ENCODE measurements around the gene PLPP6.

The PLPP6 gene

DNA sequence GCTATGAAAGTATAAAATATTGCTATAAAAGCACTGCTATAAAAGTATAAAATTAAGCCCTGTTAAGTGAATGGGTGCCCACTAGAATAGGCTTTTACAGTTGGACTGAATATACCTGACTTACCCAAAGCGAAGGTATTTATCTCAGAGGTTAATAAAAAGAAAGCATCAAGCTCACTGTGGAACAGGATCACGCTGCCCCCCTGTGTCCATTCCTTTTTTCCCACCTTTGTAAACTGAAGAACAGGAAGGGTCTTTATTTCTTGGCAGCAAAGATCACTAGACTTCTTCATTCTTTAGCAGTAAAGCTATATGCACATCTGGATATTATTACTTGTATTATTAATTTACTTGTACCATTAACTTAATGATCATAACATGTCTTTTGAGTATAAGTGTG is 22.1 kb upstream of the PLPP6 start:
- Histone ChIP-seq H3K4me3 (ENCODE audit: insufficient read depth in 1 of 2, low read depth in 1 of 2, low read length in 2 of 2) (no peak overlapping the region), H3K27ac (ENCODE audit: low read length, poor library complexity, severe bottlenecking) (no peak overlapping the region), H4K8ac (ENCODE audit: low read length) (no peak overlapping the region), H3K4ac (ENCODE audit: low read depth in 1 of 2, low read length in 2 of 2) (no peak overlapping the region), H3K9me3 (ENCODE audit: control insufficient read depth, low read length) (no peaks in the 10 kb centered on the region), H4K91ac (ENCODE audit: low read length) (no peak overlapping the region), H3K14ac (ENCODE audit: low read length in 2 of 2) (no peak overlapping the region), H2BK15ac (ENCODE audit: low read depth, poor library complexity, severe bottlenecking) (no peak overlapping the region), H3K9ac (ENCODE audit: low read length) (no peak overlapping the region), H3K27me3 (ENCODE audit: control insufficient read depth in 1 of 2, insufficient read depth in 1 of 2, low read length in 2 of 2) (no peaks in the 10 kb centered on the region), H2AK5ac (ENCODE audit: low read length, severe bottlenecking) (no peak overlapping the region), H3K23ac (ENCODE audit: low read length in 2 of 2) (no peak overlapping the region), H2BK120ac (ENCODE audit: low read depth, low read length) (no peak overlapping the region), H3K4me2 (ENCODE audit: low read length, poor library complexity, severe bottlenecking) (no peak overlapping the region), H3K79me1 (replicated peaks; ENCODE audit: low read length, poor library complexity, severe bottlenecking) (no peaks in the 10 kb centered on the region), H2BK5ac (ENCODE audit: low read depth, low read length, poor library complexity, severe bottlenecking) (no peak overlapping the region), H3K18ac (ENCODE audit: low read depth in 1 of 2, low read length in 2 of 2) (no peak overlapping the region), H2AFZ (ENCODE audit: low read depth, low read length) (no peak overlapping the region), H2BK12ac (ENCODE audit: low read length in 2 of 2) (no peak overlapping the region), H3K36me3 (ENCODE audit: control insufficient read depth in 1 of 2, insufficient read depth in 2 of 2, low read depth in 1 of 2, low read length in 2 of 2) (no peaks in the 10 kb centered on the region), H3K4me1 (ENCODE audit: control insufficient read depth, insufficient read depth, low read depth, low read length) (peaks cover 2% of the 10 kb centered on the region)
- peak; percentile 22 for DNase-seq
- WGBS, result 54% methylated on average over 2 of the region's 2 CpGs

- Histone ChIP-seq H3K27me3 (ENCODE audit: control insufficient read depth in 1 of 2, insufficient read depth in 1 of 2, low read length in 2 of 2) (no peaks in the 10 kb centered on the region), H3K4me3 (ENCODE audit: insufficient read depth in 1 of 2, low read depth in 1 of 2, low read length in 2 of 2) (no peak overlapping the region), H2AFZ (ENCODE audit: low read depth, low read length) (no peak overlapping the region), H3K79me1 (replicated peaks; ENCODE audit: low read length, poor library complexity, severe bottlenecking) (no peaks in the 10 kb centered on the region), H2BK15ac (ENCODE audit: low read depth, poor library complexity, severe bottlenecking) (no peak overlapping the region), H3K4ac (ENCODE audit: low read depth in 1 of 2, low read length in 2 of 2) (no peak overlapping the region), H2AK5ac (ENCODE audit: low read length, severe bottlenecking) (no peak overlapping the region), H3K18ac (ENCODE audit: low read depth in 1 of 2, low read length in 2 of 2) (no peak overlapping the region), H3K14ac (ENCODE audit: low read length in 2 of 2) (no peak overlapping the region), H3K4me2 (ENCODE audit: low read length, poor library complexity, severe bottlenecking) (no peak overlapping the region), H4K8ac (ENCODE audit: low read length) (no peak overlapping the region), H2BK120ac (ENCODE audit: low read depth, low read length) (no peak overlapping the region), H3K23ac (ENCODE audit: low read length in 2 of 2) (no peak overlapping the region), H2BK5ac (ENCODE audit: low read depth, low read length, poor library complexity, severe bottlenecking) (no peak overlapping the region), H3K9ac (ENCODE audit: low read length) (no peak overlapping the region), H3K9me3 (ENCODE audit: control insufficient read depth, low read length) (no peaks in the 10 kb centered on the region), H2BK12ac (ENCODE audit: low read length in 2 of 2) (no peak overlapping the region), H4K91ac (ENCODE audit: low read length) (no peak overlapping the region), H3K36me3 (ENCODE audit: control insufficient read depth in 1 of 2, insufficient read depth in 2 of 2, low read depth in 1 of 2, low read length in 2 of 2) (no peaks in the 10 kb centered on the region), H3K4me1 (ENCODE audit: control insufficient read depth, insufficient read depth, low read depth, low read length) (no peaks in the 10 kb centered on the region), H3K27ac (ENCODE audit: low read length, poor library complexity, severe bottlenecking) (no peak overlapping the region)
- WGBS, result 100% methylated on average over 2 of the region's 2 CpGs
- no peak for DNase-seq
Observed at GRCh38 chr9:4642351-4642750, 19.7 kb upstream of the PLPP6 start.

DNA sequence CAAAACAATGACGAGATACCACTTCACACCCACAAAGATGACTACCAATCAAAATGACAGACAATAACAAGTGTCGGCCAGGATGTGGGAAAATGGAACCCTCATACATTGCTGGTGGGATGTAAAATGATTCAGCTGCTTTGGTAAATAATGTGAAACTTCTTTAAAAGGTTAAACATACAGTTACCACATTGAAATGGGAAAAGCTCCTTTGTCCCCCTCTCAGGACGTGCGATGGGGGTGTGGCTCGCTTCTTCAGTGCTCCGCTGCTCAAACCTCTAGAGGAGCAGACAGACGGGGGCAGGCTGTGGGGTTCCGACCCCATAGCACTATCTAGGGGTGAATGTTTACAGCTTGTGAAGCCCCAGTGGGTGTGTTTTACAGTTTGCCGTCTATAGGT is 8.0 kb upstream of the PLPP6 start:
- H3K9me3 ChIP-seq (ENCODE audit: control insufficient read depth, low read length), result no peaks in the 10 kb centered on the region
- H4K91ac ChIP-seq (ENCODE audit: low read length), result no peak overlapping the region
- no peaks in the 10 kb centered on the region for H3K4me1 ChIP-seq (ENCODE audit: control insufficient read depth, insufficient read depth, low read depth, low read length)
- H4K8ac ChIP-seq (ENCODE audit: low read length), result no peak overlapping the region
- no peak overlapping the region for H3K18ac ChIP-seq (ENCODE audit: low read depth in 1 of 2, low read length in 2 of 2)
- no peak for DNase-seq
- WGBS, result 90% methylated on average over 8 of the region's 9 CpGs
- H2BK12ac ChIP-seq (ENCODE audit: low read length in 2 of 2), result no peak overlapping the region
- H2AK5ac ChIP-seq (ENCODE audit: low read length, severe bottlenecking), result no peak overlapping the region
- H3K4me3 ChIP-seq (ENCODE audit: insufficient read depth in 1 of 2, low read depth in 1 of 2, low read length in 2 of 2), result no peak overlapping the region
- H2BK15ac ChIP-seq (ENCODE audit: low read depth, poor library complexity, severe bottlenecking), result no peak overlapping the region
- no peak overlapping the region for H2BK120ac ChIP-seq (ENCODE audit: low read depth, low read length)
- H3K27ac ChIP-seq (ENCODE audit: low read length, poor library complexity, severe bottlenecking), result no peak overlapping the region
- H3K14ac ChIP-seq (ENCODE audit: low read length in 2 of 2), result no peak overlapping the region
- no peak overlapping the region for H3K4ac ChIP-seq (ENCODE audit: low read depth in 1 of 2, low read length in 2 of 2)
- H2AFZ ChIP-seq (ENCODE audit: low read depth, low read length), result no peak overlapping the region
- H3K4me2 ChIP-seq (ENCODE audit: low read length, poor library complexity, severe bottlenecking), result no peak overlapping the region
- no peaks in the 10 kb centered on the region for H3K79me1 ChIP-seq (replicated peaks; ENCODE audit: low read length, poor library complexity, severe bottlenecking)
- no peak overlapping the region for H3K23ac ChIP-seq (ENCODE audit: low read length in 2 of 2)
- peaks cover 0 to 6% of the 10 kb centered on the region in 2 experiments for H3K36me3 ChIP-seq (ENCODE audit: control insufficient read depth in 1 of 2, insufficient read depth in 2 of 2, low read depth in 1 of 2, low read length in 2 of 2)
- no peak overlapping the region for H3K9ac ChIP-seq (ENCODE audit: low read length)
- no peak overlapping the region for H2BK5ac ChIP-seq (ENCODE audit: low read depth, low read length, poor library complexity, severe bottlenecking)
- H3K27me3 ChIP-seq (ENCODE audit: control insufficient read depth in 1 of 2, insufficient read depth in 1 of 2, low read length in 2 of 2), result no peaks in the 10 kb centered on the region

DNA sequence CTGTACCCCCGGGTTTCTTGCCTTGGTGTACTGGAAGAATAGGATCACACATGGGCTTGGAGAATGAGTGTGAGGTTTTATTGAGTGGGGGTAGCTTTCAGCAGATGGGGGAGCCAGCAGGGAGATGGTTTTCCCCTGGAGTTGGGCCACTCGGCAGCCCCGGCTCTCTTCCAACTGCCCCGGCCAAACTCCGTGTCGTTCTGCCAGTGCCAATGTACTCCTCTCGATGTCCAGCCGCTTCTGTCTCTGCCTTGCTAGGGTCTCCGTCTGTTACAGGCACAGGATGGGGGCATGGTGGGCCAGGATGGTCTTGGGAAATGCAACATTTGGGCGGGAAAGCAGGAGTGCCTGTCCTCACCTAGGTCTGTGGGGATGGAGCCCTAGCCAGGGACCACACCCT is 7.6 kb upstream of the PLPP6 start:
- no peaks in the 10 kb centered on the region for H3K27me3 ChIP-seq (ENCODE audit: control insufficient read depth in 1 of 2, insufficient read depth in 1 of 2, low read length in 2 of 2)
- 83% methylated on average over 10 of the region's 10 CpGs for WGBS
- H2AFZ ChIP-seq (ENCODE audit: low read depth, low read length), result no peak overlapping the region
- no peak overlapping the region for H2BK12ac ChIP-seq (ENCODE audit: low read length in 2 of 2)
- no peak overlapping the region for H2AK5ac ChIP-seq (ENCODE audit: low read length, severe bottlenecking)
- no peaks in the 10 kb centered on the region for H3K79me1 ChIP-seq (replicated peaks; ENCODE audit: low read length, poor library complexity, severe bottlenecking)
- peaks cover 0 to 6% of the 10 kb centered on the region in 2 experiments for H3K36me3 ChIP-seq (ENCODE audit: control insufficient read depth in 1 of 2, insufficient read depth in 2 of 2, low read depth in 1 of 2, low read length in 2 of 2)
- no peak overlapping the region for H3K27ac ChIP-seq (ENCODE audit: low read length, poor library complexity, severe bottlenecking)
- H3K18ac ChIP-seq (ENCODE audit: low read depth in 1 of 2, low read length in 2 of 2), result no peak overlapping the region
- H3K4me2 ChIP-seq (ENCODE audit: low read length, poor library complexity, severe bottlenecking), result no peak overlapping the region
- H4K91ac ChIP-seq (ENCODE audit: low read length), result no peak overlapping the region
- no peak overlapping the region for H3K9ac ChIP-seq (ENCODE audit: low read length)
- no peaks in the 10 kb centered on the region for H3K4me1 ChIP-seq (ENCODE audit: control insufficient read depth, insufficient read depth, low read depth, low read length)
- no peak overlapping the region for H3K4ac ChIP-seq (ENCODE audit: low read depth in 1 of 2, low read length in 2 of 2)
- H4K8ac ChIP-seq (ENCODE audit: low read length), result no peak overlapping the region
- H3K14ac ChIP-seq (ENCODE audit: low read length in 2 of 2), result no peak overlapping the region
- H3K9me3 ChIP-seq (ENCODE audit: control insufficient read depth, low read length), result no peaks in the 10 kb centered on the region
- H3K4me3 ChIP-seq (ENCODE audit: insufficient read depth in 1 of 2, low read depth in 1 of 2, low read length in 2 of 2), result no peak overlapping the region
- H2BK5ac ChIP-seq (ENCODE audit: low read depth, low read length, poor library complexity, severe bottlenecking), result no peak overlapping the region
- no peak overlapping the region for H2BK120ac ChIP-seq (ENCODE audit: low read depth, low read length)
- no peak overlapping the region for H2BK15ac ChIP-seq (ENCODE audit: low read depth, poor library complexity, severe bottlenecking)
- H3K23ac ChIP-seq (ENCODE audit: low read length in 2 of 2), result no peak overlapping the region
- no peak for DNase-seq
